ENCODE results near the gene ARHGAP4. TPM values are rescaled to one million over a fixed set of nuclear protein-coding genes. Genes with fewer than 3 reads are reported as not detected.

The ARHGAP4 gene
- total and polyA plus RNA-seq, 2 of the 4 experiments (the other 2 are of a cell fraction), result 0.18 to 0.72 TPM

DNA sequence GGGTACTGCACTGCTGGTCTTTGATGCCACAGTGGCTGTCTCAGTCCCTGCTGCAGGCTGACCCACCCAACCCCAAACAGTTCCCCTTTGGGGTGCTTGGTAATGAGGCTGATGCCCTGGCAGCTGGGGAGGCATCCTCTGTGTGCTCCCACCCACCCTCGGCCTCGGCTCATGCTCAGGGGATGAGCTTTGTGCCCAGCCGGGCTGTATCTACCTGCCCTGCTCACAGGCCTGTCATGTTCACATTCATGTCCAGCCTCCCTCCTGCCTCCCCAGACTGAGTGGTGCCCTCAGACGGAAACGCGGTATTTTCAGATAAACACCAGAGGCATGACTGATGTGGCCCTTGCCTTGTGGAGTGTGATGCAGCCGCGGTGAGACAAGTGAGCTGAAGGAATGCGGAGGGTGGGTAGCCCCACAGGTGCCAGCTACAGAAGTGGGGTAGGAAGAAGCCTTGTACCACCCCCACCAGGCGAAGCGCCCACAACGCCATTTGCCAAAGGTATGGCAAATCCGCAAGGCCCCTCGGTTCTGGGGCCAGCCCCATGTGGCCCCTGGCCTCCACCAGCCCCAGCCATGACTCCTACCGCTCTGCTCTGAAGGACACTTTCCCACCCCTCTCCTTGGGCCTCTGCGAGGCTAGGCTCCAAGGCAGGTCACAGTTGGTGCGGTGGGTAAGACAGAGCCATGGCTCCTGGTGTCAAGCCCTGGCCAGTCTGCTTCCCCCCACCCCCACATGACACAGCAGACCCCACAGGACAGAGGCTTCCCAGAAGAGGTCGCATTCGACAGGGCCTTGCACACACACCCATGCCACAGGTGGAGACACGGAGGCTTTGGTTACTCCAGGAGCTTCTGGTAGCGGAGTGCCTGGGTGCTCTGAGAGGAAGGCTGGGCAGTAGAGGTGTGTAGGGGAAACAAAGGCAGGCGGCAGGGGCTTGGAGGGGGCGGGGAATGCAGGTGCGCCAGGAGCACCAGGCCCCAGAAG is 20.2 kb upstream of the ARHGAP4 start:
- TF ChIP-seq RFX5 (IDR thresholded peaks at IDR 0.05; ENCODE audit: low read depth, low read length) (no peak), NFE2L2 (IDR thresholded peaks at IDR 0.05; ENCODE audit: low read depth, low read length) (no peak), FOS (IDR thresholded peaks at IDR 0.05; ENCODE audit: low read depth, low read length) (no peak), RCOR1 (IDR thresholded peaks at IDR 0.05; ENCODE audit: insufficient replicate concordance, low read length) (no peak), CEBPB (IDR thresholded peaks at IDR 0.05; ENCODE audit: low read depth, low read length) (no peak), SMC3 (IDR thresholded peaks at IDR 0.05; ENCODE audit: low read depth, low read length) (no peak), MXI1 (IDR thresholded peaks at IDR 0.05; ENCODE audit: borderline replicate concordance, low read depth, low read length) (no peak), BHLHE40 (IDR thresholded peaks at IDR 0.05; ENCODE audit: low read depth, low read length) (no peak), MAFK (IDR thresholded peaks at IDR 0.05; ENCODE audit: low read depth, low read length) (no peak), MAZ (IDR thresholded peaks at IDR 0.05; ENCODE audit: borderline replicate concordance, low read depth, low read length) (no peak), RAD21 (IDR thresholded peaks at IDR 0.05; ENCODE audit: low read length) (no peak)
- TF ChIP-seq, protein P1, sequence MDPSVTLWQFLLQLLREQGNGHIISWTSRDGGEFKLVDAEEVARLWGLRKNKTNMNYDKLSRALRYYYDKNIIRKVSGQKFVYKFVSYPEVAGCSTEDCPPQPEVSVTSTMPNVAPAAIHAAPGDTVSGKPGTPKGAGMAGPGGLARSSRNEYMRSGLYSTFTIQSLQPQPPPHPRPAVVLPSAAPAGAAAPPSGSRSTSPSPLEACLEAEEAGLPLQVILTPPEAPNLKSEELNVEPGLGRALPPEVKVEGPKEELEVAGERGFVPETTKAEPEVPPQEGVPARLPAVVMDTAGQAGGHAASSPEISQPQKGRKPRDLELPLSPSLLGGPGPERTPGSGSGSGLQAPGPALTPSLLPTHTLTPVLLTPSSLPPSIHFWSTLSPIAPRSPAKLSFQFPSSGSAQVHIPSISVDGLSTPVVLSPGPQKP (IDR thresholded peaks at IDR 0.05; ENCODE audit: borderline replicate concordance, low read depth, low read length), result no peak
- no peak overlapping the region for H3K56ac ChIP-seq (ENCODE audit: extremely low read depth, insufficient read depth, low read length)
- no TSS peak for BruUV-seq (replicated peaks)
- dilution Hi-C loops (cut with HindIII; ENCODE audit: low sequenced_read_pairs, unreplicated experiment) (no loop called here), intact Hi-C loops (cut with micrococcal nuclease) (no loop called here), in situ Hi-C loops (cut with MboI; ENCODE audit: low sequenced_read_pairs) (no loop called here)
- no peak overlapping the region for H3K4me3 ChIP-seq (ENCODE audit: insufficient read depth, low read depth, low read length)
- no peak overlapping the region for H4K5ac ChIP-seq (ENCODE audit: low read depth, low read length)
- H2AK9ac ChIP-seq (replicated peaks; ENCODE audit: low read depth, low read length, poor library complexity), result peak overlapping the region; percentile 65
- H2AK5ac ChIP-seq (ENCODE audit: low read depth, low read length), result no peak overlapping the region
- H3K4ac ChIP-seq (ENCODE audit: low read depth, low read length), result no peak overlapping the region
- H4K8ac ChIP-seq (ENCODE audit: low read depth in 2 of 2, low read length in 2 of 2), result no peak overlapping the region
- H3K9me1 ChIP-seq (ENCODE audit: insufficient read depth, low read length), result no peaks in the 10 kb centered on the region
- no peak overlapping the region for H3K4me2 ChIP-seq (ENCODE audit: low read depth, low read length)
- WGBS, 2 experiments (ENCODE audit: extremely low coverage in 2 of 2, insufficient read length in 1 of 2), result 67% methylated on average over 3 of the region's 24 CpGs; no CpG with 5 or more reads in 1 of the 2 experiments
- H3K27ac ChIP-seq (ENCODE audit: insufficient read depth, low read length), result no peak overlapping the region
- H3K9me3 ChIP-seq (ENCODE audit: control insufficient read depth, insufficient read depth, low read length), result no peaks in the 10 kb centered on the region
- H2AFZ ChIP-seq (replicated peaks; ENCODE audit: low read length, poor library complexity), result no peak overlapping the region
- H2BK15ac ChIP-seq (ENCODE audit: low read depth, low read length), result no peak overlapping the region
- H2BK120ac ChIP-seq (ENCODE audit: low read depth, low read length), result no peak overlapping the region
- ChIA-PET CTCF (interaction anchor here (0.7 to 1.0 kb wide), 2 partner anchors 168 to 183 kb away, joined by 3 to 4 read pairs; no protein-coding TSS in a partner anchor), POLR2A (ENCODE audit: unreplicated experiment) (no interaction called here)
- H4K20me1 ChIP-seq (ENCODE audit: insufficient read depth, low read length), result no peaks in the 10 kb centered on the region
- H3K4me1 ChIP-seq (ENCODE audit: control insufficient read depth, insufficient read depth, low read length), result no peaks in the 10 kb centered on the region
- DNase-seq (no peak), ATAC-seq (ENCODE audit: low read depth) (no peak)
- H3K18ac ChIP-seq (ENCODE audit: low read depth, low read length), result no peak overlapping the region
- no peak overlapping the region for H4K91ac ChIP-seq (ENCODE audit: insufficient read depth, low read depth, low read length)
- H3K9ac ChIP-seq (ENCODE audit: low read depth, low read length), result no peak overlapping the region
- H3K14ac ChIP-seq (replicated peaks; ENCODE audit: low read depth, low read length), result no peak overlapping the region
- no peaks in the 10 kb centered on the region for H3K27me3 ChIP-seq (ENCODE audit: control insufficient read depth, insufficient read depth, low read length)
- no peaks in the 10 kb centered on the region; a peak in 1 of 4 replicates for H3K79me1 ChIP-seq (ENCODE audit: low read depth in 1 of 2, low read length in 2 of 2)
- no peak overlapping the region for H3K23ac ChIP-seq (ENCODE audit: low read depth, low read length)
- no peak overlapping the region for H2BK5ac ChIP-seq (ENCODE audit: low read depth, low read length, poor library complexity, severe bottlenecking)
- no peak overlapping the region for H2BK20ac ChIP-seq (ENCODE audit: low read depth, low read length)
- peaks cover 14% of the 10 kb centered on the region for H3K36me3 ChIP-seq (ENCODE audit: control insufficient read depth, insufficient read depth, low read length)

Measured in IMR-90 (cell line).